D721Med (cell line): ENCODE results near the gene CHRNA9.

ENCODE experiments used
- DNase-seq: peaks from one replicate; pipeline ENCODE4 v3.0.0; 2011; ENCODE audit warnings: low spot score; ENCODE audit not compliant: insufficient read length
- FAIRE-seq: peaks from 2 replicates; lab custom pipeline; 2011; peaks lifted over from hg19 to GRCh38; lab: Jason Lieb, UNC
- TF ChIP-seq, protein P1 (sequence below): IDR thresholded peaks from 2 replicates; pipeline ENCODE4 v1.5.1; 2012; ENCODE audit warnings: mild to moderate bottlenecking, control low read depth; ENCODE audit not compliant: insufficient read depth; ENCODE audit errors: missing control alignments

CHRNA9 gene

DNA sequence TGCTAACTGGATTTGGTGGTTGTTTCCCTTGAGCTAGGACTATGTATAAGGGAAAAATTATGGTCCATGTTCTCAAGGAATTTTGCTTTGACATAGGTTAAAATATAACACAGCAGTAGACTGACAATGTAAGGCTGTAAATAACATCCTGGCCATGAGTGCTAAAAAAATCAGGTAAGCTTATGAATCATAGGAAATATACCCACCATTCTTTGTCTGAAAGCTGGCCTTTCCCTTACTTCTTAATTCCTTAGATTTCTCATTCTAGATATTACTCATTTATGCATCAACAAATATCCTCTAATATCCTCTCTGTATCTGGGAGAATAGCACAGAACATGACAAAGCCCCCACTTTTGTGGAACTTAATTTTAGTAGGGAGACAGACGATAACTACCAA, 6.8 kb upstream of the CHRNA9 start:
- TF ChIP-seq, protein P1, sequence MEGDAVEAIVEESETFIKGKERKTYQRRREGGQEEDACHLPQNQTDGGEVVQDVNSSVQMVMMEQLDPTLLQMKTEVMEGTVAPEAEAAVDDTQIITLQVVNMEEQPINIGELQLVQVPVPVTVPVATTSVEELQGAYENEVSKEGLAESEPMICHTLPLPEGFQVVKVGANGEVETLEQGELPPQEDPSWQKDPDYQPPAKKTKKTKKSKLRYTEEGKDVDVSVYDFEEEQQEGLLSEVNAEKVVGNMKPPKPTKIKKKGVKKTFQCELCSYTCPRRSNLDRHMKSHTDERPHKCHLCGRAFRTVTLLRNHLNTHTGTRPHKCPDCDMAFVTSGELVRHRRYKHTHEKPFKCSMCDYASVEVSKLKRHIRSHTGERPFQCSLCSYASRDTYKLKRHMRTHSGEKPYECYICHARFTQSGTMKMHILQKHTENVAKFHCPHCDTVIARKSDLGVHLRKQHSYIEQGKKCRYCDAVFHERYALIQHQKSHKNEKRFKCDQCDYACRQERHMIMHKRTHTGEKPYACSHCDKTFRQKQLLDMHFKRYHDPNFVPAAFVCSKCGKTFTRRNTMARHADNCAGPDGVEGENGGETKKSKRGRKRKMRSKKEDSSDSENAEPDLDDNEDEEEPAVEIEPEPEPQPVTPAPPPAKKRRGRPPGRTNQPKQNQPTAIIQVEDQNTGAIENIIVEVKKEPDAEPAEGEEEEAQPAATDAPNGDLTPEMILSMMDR: no peak
- DNase-seq: no peak
- FAIRE-seq: no peak

DNA sequence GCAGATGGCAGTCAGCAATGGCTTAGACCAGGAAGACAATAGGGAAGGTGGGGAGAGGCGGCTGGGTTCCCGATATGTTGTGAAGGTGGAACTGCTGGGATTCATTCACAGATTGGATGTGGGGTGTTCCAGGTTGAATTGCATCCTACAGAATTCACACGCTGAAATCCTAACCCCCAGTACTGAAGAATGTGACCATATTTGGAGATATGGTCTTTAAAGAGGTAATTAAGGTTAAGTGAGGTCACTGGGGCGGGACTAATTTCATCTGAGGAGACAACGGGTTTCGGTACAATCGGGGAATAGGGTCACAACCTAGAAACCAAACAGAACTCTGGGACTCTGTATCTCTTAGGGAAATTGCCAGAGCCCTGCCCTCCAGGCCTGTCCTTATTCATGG, 5.3 kb upstream of the CHRNA9 start:
- DNase-seq (no peak), FAIRE-seq (no peak)
- TF ChIP-seq, protein P1: no peak

DNA sequence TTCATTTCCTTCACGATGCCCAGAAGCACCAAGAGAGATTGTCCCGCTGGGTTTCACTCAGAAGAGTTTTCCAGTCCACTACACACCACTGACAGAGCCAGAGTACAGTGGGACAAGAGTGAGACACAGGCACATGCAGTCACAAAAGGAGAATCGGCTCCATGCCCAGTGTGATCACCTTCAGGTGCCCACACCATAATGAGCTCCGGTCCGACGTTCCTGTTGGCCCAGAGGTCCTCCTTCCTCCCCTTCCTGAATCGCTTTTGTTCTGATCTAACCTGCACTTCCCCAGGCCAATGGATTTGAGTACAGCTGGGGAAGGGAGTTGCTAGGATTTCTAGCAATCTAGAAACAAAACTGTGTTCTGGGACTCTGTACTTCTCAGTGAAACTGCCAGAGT, 4.6 kb upstream of the CHRNA9 start:
- DNase-seq (no peak), FAIRE-seq (no peak)
- TF ChIP-seq, protein P1: no peak

DNA sequence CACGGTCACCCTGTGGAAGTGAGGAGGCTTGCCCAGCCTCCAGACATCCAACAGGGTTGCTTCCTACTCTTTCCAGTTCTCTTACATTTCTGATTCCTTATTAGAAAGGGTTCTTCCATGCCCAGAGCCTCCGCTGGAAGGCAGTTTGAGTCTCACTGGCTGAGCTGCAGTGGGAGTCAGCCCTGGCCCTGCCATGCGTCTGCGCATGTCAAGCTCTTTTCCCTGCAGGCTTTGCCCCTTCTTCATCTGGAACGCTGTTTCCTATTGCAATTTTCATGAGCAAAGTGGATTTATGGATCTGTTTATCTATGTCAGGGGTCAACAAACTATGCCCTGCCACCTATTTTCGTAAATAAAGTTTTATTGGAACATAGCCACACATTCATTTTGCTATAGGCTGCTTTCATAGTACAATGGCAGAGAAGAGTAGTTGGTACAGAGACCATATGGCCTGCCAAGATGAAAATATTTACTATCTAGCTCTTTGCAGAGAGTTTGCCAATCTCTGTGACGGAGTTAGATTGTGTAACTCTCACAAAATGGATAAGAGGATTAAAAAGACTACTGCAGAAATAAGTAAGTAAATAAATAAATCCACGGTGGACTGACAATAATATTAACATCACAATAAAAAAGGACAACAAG, 3.9 kb upstream of the CHRNA9 start:
- no peak for FAIRE-seq
- TF ChIP-seq, protein P1: no peak
- DNase-seq: no peak

DNA sequence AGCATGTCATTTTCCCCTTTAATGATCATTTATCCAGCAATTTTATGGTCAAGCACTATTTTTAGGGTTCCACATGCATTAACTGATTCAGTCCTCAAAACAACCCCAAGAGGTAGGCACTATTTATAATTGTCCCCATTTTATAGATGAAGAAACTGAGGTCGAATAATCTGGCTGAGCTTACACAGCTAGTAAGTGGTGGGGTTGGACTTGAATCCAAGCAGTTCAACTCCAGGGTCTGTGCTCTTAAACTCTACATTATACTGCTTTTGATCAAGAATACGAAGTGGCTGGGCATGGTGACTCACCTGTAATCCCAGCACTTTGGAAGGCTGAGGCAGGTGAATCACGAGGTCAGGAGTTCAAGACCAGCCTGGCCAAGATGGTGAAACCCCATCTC, 3.2 kb upstream of the CHRNA9 start:
- DNase-seq (no peak), FAIRE-seq (no peak)
- TF ChIP-seq, protein P1: no peak

DNA sequence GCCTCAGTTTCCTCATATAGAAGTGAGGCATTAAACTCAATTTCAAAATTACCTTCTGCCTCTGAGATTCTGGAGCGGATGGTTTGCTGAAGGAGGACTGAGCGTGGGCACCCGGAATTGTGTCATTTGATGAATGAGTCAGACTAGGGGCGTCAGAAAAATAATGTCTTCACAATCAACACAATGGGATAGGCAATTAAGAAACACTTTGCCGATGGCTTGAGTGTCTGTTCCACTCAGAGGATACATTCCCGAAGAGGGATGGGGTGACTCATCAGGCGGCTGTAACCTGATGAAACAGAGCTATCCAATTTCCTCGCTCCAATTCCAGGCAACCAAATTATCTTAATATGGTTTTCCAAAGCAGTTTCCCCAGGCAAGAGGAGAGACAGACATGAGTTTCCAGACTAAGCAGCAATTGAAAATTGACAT, 1.2 kb upstream of the CHRNA9 start:
- TF ChIP-seq, protein P1: no peak
- DNase-seq: no peak
- no peak for FAIRE-seq

DNA sequence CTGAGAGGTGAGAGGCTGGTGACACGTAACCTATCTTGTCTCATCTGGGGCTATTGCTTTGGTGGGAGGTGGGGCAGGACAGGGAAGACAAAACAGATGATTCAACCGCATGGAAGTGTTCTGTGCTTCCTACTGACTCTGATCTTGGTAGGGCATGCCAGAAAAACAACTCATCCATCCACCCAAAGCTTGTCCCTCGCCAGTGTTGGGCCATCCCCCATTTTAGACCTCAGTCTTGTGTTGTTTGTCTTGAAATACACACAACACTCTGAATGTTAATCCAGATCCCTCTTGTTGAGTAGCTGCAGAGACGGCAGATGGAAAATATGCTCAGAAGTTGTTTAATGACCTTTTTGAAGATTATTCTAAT, 377 bp downstream of the CHRNA9 start:
- FAIRE-seq (no peak), DNase-seq (peak; percentile 47)
- TF ChIP-seq, protein P1: no peak
